ENCODE results near the gene MYH7B. TPM values are rescaled to one million over a fixed set of nuclear protein-coding genes. Genes with fewer than 3 reads are reported as not detected.

The MYH7B gene
- polyA plus RNA-seq, 4 donors, result 0.52 to 2.2 (median 0.89) TPM; not detected in 1

- Histone ChIP-seq H3K4me1 (ENCODE audit: control insufficient read depth in 3 of 3, insufficient read depth in 2 of 3, low read depth in 1 of 3, low read length in 2 of 3) (no peaks in the 10 kb centered on the region), H3K4me3 (ENCODE audit: low read depth in 1 of 3, low read length in 3 of 3) (no peak overlapping the region), H3K27ac (ENCODE audit: low read depth in 1 of 3, low read length in 2 of 3) (no peak overlapping the region), H3K27me3 (ENCODE audit: control insufficient read depth in 3 of 3, insufficient read depth in 3 of 3, low read length in 3 of 3) (peaks cover 0 to 45% (median 0%) of the 10 kb centered on the region in 3 donors), H3K36me3 (ENCODE audit: control insufficient read depth in 3 of 3, insufficient read depth in 2 of 3, low read depth in 1 of 3, low read length in 3 of 3) (no peaks in the 10 kb centered on the region), H3K9me3 (ENCODE audit: control insufficient read depth in 2 of 2, insufficient read depth in 1 of 2, low read depth in 1 of 2, low read length in 1 of 2) (no peaks in the 10 kb centered on the region)
- DNase-seq, result no peak
- WGBS, 3 donors, result 86 to 91% (median 86%) methylated on average over 10 of the region's 10 CpGs
- no peak for FAIRE-seq
Observed at GRCh38 chr20:34971561-34972235, 16.0 kb downstream of the MYH7B start.

- Histone ChIP-seq H3K4me1 (ENCODE audit: control insufficient read depth in 3 of 3, insufficient read depth in 2 of 3, low read depth in 1 of 3, low read length in 2 of 3) (no peaks in the 10 kb centered on the region), H3K36me3 (ENCODE audit: control insufficient read depth in 3 of 3, insufficient read depth in 2 of 3, low read depth in 1 of 3, low read length in 3 of 3) (no peaks in the 10 kb centered on the region), H3K4me3 (ENCODE audit: low read depth in 1 of 3, low read length in 3 of 3) (no peak overlapping the region), H3K27ac (ENCODE audit: low read depth in 1 of 3, low read length in 2 of 3) (no peak overlapping the region), H3K27me3 (ENCODE audit: control insufficient read depth in 3 of 3, insufficient read depth in 3 of 3, low read length in 3 of 3) (peaks cover 0 to 59% (median 0%) of the 10 kb centered on the region in 3 donors), H3K9me3 (ENCODE audit: control insufficient read depth in 2 of 2, insufficient read depth in 1 of 2, low read depth in 1 of 2, low read length in 1 of 2) (no peaks in the 10 kb centered on the region)
- FAIRE-seq, result no peak
- no peak for DNase-seq
- 66 to 78% (median 72%) methylated on average over 4 of the region's 4 CpGs for WGBS, 3 donors
Observed at GRCh38 chr20:34974246-34974645, 18.6 kb downstream of the MYH7B start.

GRCh38 chr20:34976286-34976685 is 20.6 kb downstream of the MYH7B start:
- 81 to 86% (median 85%) methylated on average over 12 of the region's 12 CpGs for WGBS, 3 donors
- no peak for DNase-seq
- Histone ChIP-seq H3K9me3 (ENCODE audit: control insufficient read depth in 2 of 2, insufficient read depth in 1 of 2, low read depth in 1 of 2, low read length in 1 of 2) (no peaks in the 10 kb centered on the region), H3K36me3 (ENCODE audit: control insufficient read depth in 3 of 3, insufficient read depth in 2 of 3, low read depth in 1 of 3, low read length in 3 of 3) (no peaks in the 10 kb centered on the region), H3K27me3 (ENCODE audit: control insufficient read depth in 3 of 3, insufficient read depth in 3 of 3, low read length in 3 of 3) (peaks cover 0 to 48% (median 0%) of the 10 kb centered on the region in 3 donors), H3K4me1 (ENCODE audit: control insufficient read depth in 3 of 3, insufficient read depth in 2 of 3, low read depth in 1 of 3, low read length in 2 of 3) (peaks cover 0 to 7% (median 2%) of the 10 kb centered on the region in 3 donors), H3K27ac (ENCODE audit: low read depth in 1 of 3, low read length in 2 of 3) (no peak overlapping the region), H3K4me3 (ENCODE audit: low read depth in 1 of 3, low read length in 3 of 3) (no peak overlapping the region)
- no peak for FAIRE-seq

- no peak for FAIRE-seq
- no peaks in the 10 kb centered on the region for H3K36me3 ChIP-seq (ENCODE audit: control insufficient read depth in 3 of 3, insufficient read depth in 2 of 3, low read depth in 1 of 3, low read length in 3 of 3)
- H3K9me3 ChIP-seq (ENCODE audit: control insufficient read depth in 2 of 2, insufficient read depth in 1 of 2, low read depth in 1 of 2, low read length in 1 of 2), result no peaks in the 10 kb centered on the region
- DNase-seq, result no peak
- WGBS, 3 donors, result 59 to 63% (median 60%) methylated on average over 17 of the region's 17 CpGs
- H3K4me3 ChIP-seq (ENCODE audit: low read depth in 1 of 3, low read length in 3 of 3), result no peak overlapping the region
- peaks cover 0 to 7% (median 2%) of the 10 kb centered on the region in 3 donors for H3K4me1 ChIP-seq (ENCODE audit: control insufficient read depth in 3 of 3, insufficient read depth in 2 of 3, low read depth in 1 of 3, low read length in 2 of 3)
- no peak overlapping the region for H3K27ac ChIP-seq (ENCODE audit: low read depth in 1 of 3, low read length in 2 of 3)
- H3K27me3 ChIP-seq (ENCODE audit: control insufficient read depth in 3 of 3, insufficient read depth in 3 of 3, low read length in 3 of 3), result peaks cover 0 to 37% (median 0%) of the 10 kb centered on the region in 3 donors
Observed at GRCh38 chr20:34977365-34978091, 21.9 kb downstream of the MYH7B start.

GRCh38 chr20:34978092-34978744 is 22.6 kb downstream of the MYH7B start:
- H3K36me3 ChIP-seq (ENCODE audit: control insufficient read depth in 3 of 3, insufficient read depth in 2 of 3, low read depth in 1 of 3, low read length in 3 of 3), result no peaks in the 10 kb centered on the region
- H3K4me1 ChIP-seq (ENCODE audit: control insufficient read depth in 3 of 3, insufficient read depth in 2 of 3, low read depth in 1 of 3, low read length in 2 of 3), result peaks cover 0 to 7% (median 2%) of the 10 kb centered on the region in 3 donors
- no peak for DNase-seq
- H3K27me3 ChIP-seq (ENCODE audit: control insufficient read depth in 3 of 3, insufficient read depth in 3 of 3, low read length in 3 of 3), result peaks cover 0 to 41% (median 0%) of the 10 kb centered on the region in 3 donors
- no peak overlapping the region for H3K27ac ChIP-seq (ENCODE audit: low read depth in 1 of 3, low read length in 2 of 3)
- FAIRE-seq, result no peak
- no peak overlapping the region for H3K4me3 ChIP-seq (ENCODE audit: low read depth in 1 of 3, low read length in 3 of 3)
- 79 to 83% (median 83%) methylated on average over 10 of the region's 10 CpGs for WGBS, 3 donors
- no peaks in the 10 kb centered on the region for H3K9me3 ChIP-seq (ENCODE audit: control insufficient read depth in 2 of 2, insufficient read depth in 1 of 2, low read depth in 1 of 2, low read length in 1 of 2)

GRCh38 chr20:34979366-34980153 is 23.9 kb downstream of the MYH7B start:
- peak; percentile 28 to 62 for DNase-seq
- no peak for FAIRE-seq
- 72 to 81% (median 79%) methylated on average over 42 of the region's 42 CpGs for WGBS, 3 donors

GRCh38 chr20:34980543-34981233 is 25.0 kb downstream of the MYH7B start:
- 82 to 84% (median 83%) methylated on average over 22 of the region's 22 CpGs for WGBS, 3 donors
- FAIRE-seq (no peak), DNase-seq (peak; percentile 55 to 71)
- H3K27ac ChIP-seq (ENCODE audit: low read depth in 1 of 3, low read length in 2 of 3), result no peak overlapping the region
- H3K9me3 ChIP-seq (ENCODE audit: control insufficient read depth in 2 of 2, insufficient read depth in 1 of 2, low read depth in 1 of 2, low read length in 1 of 2), result no peaks in the 10 kb centered on the region
- H3K36me3 ChIP-seq (ENCODE audit: control insufficient read depth in 3 of 3, insufficient read depth in 2 of 3, low read depth in 1 of 3, low read length in 3 of 3), result no peaks in the 10 kb centered on the region
- peaks cover 0 to 15% (median 2%) of the 10 kb centered on the region in 3 donors for H3K4me1 ChIP-seq (ENCODE audit: control insufficient read depth in 3 of 3, insufficient read depth in 2 of 3, low read depth in 1 of 3, low read length in 2 of 3)
- peaks cover 0 to 54% (median 3%) of the 10 kb centered on the region in 3 donors for H3K27me3 ChIP-seq (ENCODE audit: control insufficient read depth in 3 of 3, insufficient read depth in 3 of 3, low read length in 3 of 3)
- H3K4me3 ChIP-seq (ENCODE audit: low read depth in 1 of 3, low read length in 3 of 3), result no peak overlapping the region

More at GRCh38 chr20:34979366-34980153, 23.9 kb downstream of the MYH7B start:
- H3K27ac ChIP-seq (ENCODE audit: low read depth in 1 of 3, low read length in 2 of 3), result no peak overlapping the region
- H3K27me3 ChIP-seq (ENCODE audit: control insufficient read depth in 3 of 3, insufficient read depth in 3 of 3, low read length in 3 of 3), result peaks cover 0 to 50% (median 3%) of the 10 kb centered on the region in 3 donors
- peaks cover 0 to 15% (median 2%) of the 10 kb centered on the region in 3 donors for H3K4me1 ChIP-seq (ENCODE audit: control insufficient read depth in 3 of 3, insufficient read depth in 2 of 3, low read depth in 1 of 3, low read length in 2 of 3)
- no peaks in the 10 kb centered on the region for H3K9me3 ChIP-seq (ENCODE audit: control insufficient read depth in 2 of 2, insufficient read depth in 1 of 2, low read depth in 1 of 2, low read length in 1 of 2)
- H3K4me3 ChIP-seq (ENCODE audit: low read depth in 1 of 3, low read length in 3 of 3), result no peak overlapping the region
- H3K36me3 ChIP-seq (ENCODE audit: control insufficient read depth in 3 of 3, insufficient read depth in 2 of 3, low read depth in 1 of 3, low read length in 3 of 3), result no peaks in the 10 kb centered on the region
